SKM-1 treated with dmso at 0.1 percent for 144 hours (cell line): Measurements from ENCODE around the gene ERFL.
A peak's percentile ranks its signal among the peaks of the same experiment; 100 is the strongest.

Experiments
- DNase-seq: peaks from one replicate; lab custom pipeline; 2025; ENCODE audit not compliant: unreplicated experiment; lab: John Stamatoyannopoulos, UW

Gene ERFL

GRCh38 chr19:41928221-41928683, at the start of gene ERFL:
TSS of gene ERFL (minus strand) at chr19:41928449. CDS start at chr19:41912919, 15,530 bp downstream.
- peak; percentile 52 for DNase-seq

- no peak for DNase-seq
These were observed 49.7 kb upstream of the ERFL start for GRCh38 chr19:41977916-41978315.

GRCh38 chr19:41974652-41975051, 46.4 kb upstream of the ERFL start:
- DNase-seq, result no peak

DNA sequence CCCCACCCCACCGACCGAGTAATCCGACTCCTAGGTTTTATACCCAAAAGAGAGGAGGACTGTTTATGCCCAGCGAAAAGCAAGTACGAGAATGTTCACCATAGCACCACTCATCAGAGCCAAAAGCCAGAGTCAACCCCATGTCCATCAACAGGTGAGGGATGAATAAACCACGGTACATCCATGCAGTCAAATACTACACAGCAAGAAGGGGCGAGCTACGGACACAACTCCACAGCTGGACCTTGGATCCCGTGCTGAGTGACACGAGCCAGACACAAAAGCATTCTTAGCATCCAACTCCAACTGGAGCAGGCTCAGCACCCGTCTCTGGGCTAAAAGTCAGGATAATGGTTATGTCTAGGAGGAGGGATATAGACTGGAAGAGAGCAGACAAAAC, 43.1 kb upstream of the ERFL start:
- DNase-seq, result no peak

DNA sequence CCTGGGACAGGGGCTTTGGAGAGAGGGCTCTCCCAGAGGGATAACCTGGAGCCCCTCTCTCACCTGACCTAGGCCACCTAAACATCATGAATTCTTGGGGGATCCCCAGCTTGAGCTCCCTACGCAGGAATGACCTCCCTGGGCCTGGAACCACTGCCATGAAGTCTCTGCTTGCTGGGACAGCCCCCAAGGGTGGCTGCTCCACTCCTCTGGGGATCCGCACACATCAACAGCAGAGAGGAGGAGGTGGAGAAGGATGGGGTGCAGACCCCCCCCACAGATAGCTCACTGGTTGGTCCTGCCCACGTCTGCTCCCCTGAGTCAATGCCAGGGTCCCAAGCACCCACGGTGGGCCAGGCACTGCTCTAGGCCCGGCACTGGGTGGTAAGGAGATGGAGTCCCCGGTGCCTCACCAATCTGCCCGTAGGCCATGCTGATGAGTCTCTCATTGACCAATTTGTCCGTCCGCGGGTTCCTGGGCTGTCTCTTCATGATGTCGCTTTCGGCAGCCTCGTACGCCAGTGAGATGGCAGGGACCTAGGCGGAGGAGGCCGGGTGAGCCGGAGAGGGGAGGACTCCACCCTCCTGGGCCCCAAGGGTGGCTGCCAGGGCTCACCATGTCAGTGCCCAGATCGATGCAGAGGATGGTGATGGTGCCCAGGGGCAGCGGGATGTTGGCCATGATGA, 41.7 kb upstream of the ERFL start:
- no peak for DNase-seq

DNA sequence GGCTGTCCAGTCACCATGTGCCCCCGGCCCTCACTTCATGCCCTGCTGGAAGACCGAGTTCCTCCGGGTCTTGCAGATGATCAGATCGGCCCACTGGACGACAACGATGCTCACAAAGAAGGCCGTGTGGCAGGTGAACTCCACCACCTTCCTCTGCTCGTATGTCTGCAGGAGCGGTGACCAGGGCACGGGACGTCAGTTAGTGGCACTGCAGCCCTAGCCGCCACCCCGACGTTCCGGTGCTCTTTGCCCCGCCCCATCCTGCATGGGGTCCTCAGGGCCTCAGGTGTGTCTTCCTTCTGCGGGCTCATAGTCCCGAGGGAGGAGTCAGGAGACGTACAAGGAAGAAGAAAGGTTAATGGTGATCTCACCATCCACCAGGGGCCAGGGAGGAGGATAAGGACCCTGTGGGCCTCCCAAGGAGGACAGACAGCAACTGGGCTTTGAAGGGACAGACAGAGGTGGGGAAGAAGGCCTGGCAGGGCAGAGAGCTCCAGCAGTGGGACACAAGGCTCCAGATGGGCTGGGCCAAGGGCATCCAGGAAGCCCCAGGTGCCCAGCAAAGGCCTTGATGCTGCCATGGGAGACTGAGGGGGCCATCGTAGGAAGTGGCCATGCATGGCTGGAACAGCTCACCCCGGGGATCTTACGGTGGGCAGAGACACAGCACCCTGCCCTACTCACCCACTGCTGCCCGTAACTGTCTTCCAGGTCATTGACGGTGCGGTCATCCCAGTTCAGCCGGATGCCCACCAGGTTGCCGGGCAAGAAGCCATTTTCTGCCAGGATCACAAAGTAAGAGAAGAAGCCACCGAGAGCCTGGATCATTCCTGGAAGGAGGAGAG, 40.7 kb upstream of the ERFL start:
- no peak for DNase-seq

DNA sequence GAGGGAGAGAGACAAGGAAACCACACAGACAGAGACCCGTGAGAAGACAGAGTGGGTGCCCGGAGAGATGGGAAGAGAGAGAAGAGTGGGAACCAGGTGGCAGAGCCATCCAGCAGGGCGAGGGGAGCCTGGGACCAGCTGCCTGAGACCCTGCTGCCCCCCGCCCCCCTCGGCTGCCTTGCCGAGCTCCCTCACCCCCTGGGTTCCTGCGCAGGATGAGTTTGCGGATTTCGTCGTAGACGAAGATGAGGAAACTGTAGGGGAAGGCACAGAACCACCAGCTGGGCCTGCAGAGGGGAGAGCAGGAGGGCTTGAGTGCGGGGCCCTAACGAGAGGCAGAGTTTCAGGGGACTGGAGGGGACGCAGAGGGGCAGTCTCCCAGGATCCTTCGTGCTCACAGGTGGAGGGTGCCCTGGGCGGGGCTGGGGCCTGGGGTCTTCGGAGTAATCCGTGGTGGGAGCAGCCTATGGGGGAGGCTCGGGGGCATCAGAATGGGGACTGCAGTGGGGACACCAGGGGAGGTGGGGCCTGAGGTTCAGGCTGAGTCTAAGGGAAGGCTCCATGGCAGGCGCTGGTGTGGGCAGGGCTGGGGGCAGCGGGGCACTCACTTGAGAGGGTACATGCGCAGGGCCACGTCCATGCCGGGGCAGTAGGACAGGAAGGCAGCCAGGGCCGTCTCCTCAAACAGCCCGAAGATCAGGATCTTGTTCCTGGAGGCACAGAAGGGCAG, 39.0 kb upstream of the ERFL start:
- no peak for DNase-seq

DNA sequence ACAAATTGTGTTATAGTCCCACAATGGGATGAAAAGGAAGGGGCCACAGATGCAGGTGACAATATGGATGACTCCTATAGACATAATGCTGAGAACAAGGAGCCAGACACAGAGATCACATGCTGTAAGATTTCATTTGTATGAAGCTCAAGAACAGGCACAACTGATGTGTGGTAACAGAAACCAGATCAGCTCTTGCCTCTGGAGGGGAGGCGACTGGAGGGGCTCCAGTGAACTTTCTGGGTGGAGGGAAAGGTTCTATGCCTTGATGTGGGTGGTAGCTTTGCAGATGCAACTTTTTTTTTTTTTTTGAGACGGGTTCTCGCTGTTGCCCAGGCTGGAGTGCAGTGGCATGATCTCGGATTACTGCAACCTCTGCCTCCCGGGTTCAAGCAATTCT, 36.9 kb upstream of the ERFL start:
- no peak for DNase-seq

DNA sequence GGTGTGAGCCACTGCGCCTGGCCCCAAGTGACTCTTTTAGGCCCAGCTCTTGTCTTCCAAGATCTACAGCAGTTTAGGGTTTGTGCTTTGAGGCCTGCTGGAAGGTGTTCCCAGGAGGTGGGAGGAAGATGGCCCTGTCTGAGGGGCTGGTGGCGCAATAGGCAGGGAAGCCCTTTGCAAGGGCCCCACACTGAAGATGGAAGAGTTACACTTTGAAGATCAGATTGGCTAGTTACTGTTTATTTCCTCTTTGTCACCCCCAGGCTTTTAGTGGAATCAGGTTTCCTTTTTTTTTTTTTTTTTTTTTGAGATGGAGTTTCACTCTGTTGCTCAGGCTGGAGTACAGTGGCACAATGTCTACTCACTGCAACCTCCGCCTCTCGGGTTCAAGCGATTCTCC, 32.7 kb upstream of the ERFL start:
- no peak for DNase-seq

DNA sequence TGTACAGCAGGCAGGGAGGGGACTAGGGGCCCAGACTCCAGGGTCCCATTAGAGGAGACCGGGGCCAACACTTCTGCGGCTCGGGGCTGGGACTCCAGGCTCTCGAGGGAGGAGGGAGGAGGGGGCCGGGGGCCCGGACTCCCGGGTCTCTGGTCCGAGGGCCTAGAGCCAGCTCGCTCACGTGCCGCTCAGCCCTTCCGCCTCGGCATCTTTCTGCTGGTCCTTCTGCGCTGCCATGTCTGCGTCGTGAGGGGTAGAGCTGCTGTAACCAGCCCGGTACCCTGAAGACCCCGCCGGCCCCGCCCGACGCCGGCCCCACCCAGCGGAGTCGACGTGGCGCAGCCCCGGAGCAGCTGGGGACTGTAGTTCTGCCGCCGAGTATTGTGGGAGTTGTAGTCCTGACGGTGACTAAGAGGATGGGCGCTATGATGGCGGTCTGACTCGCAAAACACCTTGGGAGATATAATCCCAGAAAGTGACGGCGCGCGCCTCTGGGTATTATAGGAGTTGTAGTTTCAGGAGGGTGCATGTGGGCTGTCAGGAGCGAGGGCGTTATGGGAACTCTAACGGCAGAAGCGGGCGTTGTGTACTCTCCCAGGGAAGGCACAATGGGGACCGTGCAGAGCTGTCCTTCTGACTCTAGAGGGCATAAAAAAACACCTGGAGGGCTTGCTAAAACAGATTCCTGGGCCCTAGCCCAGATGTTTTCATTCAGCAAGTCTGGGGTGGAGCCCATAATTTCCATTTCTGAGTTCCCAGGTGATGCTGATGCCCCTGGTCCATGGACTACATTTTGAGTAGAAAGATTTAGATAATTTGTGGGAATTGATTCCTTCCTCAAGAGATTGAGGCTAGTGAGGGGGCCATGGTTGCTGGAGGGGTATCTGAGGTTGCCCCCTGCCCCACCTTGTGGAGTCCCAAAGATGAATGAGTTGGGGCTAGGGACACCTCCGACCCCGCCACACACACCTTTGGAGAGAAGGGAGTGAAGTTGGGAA, 31.1 kb upstream of the ERFL start, which contains the start of gene RABAC1:
Gene RABAC1, minus strand, starts transcription at position 266 of the 998 bp plus-strand sequence. Its CDS starts 29 bp downstream, at position 237.
- peak; percentile 60 for DNase-seq

DNA sequence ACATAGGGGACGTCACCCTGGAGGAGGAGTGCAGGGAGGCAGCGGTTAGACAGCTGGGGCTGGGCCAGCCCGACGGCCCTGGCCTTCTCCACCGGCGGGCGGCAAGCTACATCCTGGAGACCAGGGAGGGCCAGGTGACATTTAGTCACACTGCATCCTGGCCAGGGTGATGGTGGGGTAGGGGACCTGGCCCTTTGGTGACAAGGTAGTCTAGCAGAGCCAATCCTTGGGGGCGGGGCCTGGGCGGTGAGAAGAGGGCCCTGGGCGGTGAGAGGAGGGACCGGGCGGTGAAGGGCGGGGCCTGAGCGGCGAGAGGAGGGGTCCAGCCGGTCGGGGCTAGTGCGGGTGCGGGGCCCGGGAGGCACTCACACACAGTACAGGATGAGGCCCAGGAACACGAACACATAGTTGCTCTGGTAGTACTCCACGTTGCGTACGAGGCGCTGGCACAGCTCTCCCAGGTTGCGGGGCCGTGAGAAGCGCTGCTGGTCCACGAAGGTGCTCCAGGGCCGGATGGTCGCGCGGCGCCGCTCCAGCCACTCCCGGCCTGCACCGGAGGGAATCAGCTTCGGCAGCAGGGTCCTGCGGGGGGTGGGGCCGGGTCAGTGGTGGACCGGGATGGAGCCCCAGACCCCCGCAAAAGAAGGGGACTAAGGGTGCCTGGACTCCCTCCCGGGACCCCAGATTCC, 30.3 kb upstream of the ERFL start:
- no peak for DNase-seq

- peak; percentile 39 for DNase-seq
These were observed 29.7 kb upstream of the ERFL start for GRCh38 chr19:41957838-41958366.

DNA sequence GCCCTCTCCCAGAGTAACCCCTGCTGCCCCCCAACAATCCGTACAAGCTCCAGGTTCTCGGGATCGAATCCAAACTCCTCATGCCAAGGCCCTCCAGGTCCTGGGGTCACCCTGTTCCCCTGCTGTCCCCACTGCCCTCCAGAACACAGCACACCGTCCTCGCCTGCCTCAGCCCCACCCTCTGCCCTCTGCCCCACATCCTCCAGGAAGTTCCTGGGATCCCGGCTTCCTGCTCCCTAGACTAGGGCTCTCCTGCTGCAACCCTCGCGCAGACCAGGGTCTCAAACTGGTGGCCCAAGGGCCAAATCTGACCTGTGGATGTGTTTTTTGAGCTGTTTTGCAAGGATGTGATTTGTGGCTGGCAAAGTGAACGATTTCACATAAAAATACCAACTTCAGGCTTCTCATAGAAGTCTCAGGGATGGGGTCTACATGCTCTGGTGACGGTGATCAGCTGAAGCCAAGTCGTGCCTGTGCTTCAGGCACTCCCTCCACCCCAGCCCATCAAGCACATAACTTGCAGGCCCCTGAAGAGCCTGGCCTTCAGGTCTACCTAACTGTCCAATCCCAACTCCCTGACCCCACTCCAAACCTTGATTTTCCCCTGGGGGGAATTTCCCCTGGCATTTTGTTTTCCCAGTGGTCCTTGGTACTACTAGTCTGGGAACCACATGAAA, 29.1 kb upstream of the ERFL start:
- DNase-seq, result no peak

DNA sequence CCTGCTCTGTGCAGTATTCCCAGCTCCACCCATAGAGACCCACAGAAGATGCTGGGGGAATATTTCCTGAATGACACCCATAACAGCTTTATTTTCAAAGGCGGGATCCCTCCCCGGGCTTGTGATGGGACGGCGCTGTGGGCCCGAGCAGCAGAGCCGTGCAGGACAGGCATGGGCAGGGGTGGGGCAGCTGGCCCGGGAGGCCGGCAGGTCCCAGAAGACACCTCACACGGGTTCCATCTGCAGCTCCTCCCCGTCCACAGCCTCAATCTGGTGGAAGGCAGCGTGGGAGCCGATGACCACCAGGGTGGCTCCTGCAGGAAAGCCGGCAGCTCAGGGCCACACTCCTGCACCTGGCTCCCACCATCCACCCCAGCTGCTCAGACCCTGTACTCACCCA, 28.4 kb upstream of the ERFL start:
- no peak for DNase-seq

GRCh38 chr19:41955521-41955920, 27.3 kb upstream of the ERFL start:
- no peak for DNase-seq

DNA sequence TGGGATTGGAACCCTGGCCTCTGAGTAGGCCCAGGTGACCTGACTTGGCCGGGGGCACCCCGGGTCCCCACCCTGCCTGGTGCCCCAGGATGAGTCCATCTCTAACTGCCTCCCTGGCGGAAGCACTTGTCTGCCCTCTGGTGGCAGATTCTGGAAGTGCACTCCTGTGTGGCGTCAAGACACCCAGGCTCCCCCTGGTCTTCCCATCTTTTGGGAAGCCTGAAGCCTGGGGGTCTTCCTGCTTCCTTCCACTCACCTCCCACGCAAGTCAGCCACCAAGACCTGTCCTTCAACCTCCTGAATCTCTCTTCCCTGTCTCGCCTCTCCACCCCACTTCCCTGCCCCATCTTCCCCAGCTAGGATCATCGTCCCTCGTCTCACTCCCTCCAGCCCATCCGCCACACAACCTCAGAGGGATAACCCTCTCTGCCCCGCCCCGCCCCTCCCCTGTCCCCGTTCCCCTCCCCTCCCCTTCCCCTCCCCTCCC, 23.5 kb upstream of the ERFL start:
- DNase-seq, result no peak

- no peak for DNase-seq
These were observed 18.8 kb upstream of the ERFL start for GRCh38 chr19:41947091-41947490.

DNA sequence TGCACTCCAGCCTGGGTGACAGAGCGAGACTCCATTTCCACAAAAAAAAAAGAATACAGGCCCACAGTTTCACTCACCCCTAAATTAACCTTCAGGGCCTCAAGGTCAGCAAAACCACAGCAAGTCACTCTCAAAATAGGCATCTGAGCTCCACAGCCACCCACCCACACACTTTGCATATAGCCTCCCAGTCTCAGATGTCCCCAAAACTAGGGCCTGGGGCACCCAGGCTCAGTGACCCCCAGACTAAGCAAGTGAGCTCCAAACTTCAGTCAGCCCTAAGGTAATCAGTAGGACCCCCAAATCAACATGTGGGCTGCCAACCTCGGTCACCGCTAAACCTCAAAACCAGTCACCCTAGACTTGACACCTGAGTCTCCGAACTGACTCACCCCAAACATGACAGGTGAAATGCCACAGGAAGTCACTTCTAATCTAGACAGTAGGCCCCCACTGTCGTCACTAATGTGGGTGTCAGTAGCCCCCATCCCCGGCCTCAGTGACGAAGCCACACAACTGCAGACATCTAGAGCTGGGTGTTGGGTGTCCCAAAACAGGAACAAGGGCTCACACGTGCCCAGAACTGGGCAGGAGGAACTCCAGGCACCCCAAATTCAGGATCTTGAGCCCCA, 17.0 kb upstream of the ERFL start:
- DNase-seq, result no peak
